Measurements from ENCODE around the gene CLVS2. TPM values are rescaled to one million over a fixed set of nuclear protein-coding genes. Genes with fewer than 3 reads are reported as not detected.
A peak's percentile ranks its signal among the peaks of the same experiment; 100 is the strongest.

The CLVS2 gene
- total and polyA plus RNA-seq, 2 experiments from 2014 or later: 0.08 to 0.66 TPM

DNA sequence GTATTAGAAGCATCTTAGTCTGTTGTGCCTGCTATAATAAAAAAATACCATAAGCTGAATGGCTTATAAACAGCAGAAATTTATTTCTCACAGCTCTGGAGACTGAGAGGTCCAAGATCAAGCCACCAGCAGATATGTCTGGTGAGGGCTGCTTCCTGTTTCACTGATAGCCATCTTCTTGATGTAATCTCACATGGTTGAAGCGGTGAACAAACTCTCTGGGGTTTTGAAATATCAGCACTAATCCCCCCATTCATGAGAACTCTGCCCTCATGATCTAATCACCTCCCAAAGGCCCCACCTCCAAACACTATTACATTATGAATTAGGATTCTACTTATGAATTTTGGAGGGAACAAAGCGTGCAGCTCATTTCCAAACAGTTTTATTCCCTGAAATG lies 11.6 kb upstream of the CLVS2 start (continued):
- TF ChIP-seq, protein P1, sequence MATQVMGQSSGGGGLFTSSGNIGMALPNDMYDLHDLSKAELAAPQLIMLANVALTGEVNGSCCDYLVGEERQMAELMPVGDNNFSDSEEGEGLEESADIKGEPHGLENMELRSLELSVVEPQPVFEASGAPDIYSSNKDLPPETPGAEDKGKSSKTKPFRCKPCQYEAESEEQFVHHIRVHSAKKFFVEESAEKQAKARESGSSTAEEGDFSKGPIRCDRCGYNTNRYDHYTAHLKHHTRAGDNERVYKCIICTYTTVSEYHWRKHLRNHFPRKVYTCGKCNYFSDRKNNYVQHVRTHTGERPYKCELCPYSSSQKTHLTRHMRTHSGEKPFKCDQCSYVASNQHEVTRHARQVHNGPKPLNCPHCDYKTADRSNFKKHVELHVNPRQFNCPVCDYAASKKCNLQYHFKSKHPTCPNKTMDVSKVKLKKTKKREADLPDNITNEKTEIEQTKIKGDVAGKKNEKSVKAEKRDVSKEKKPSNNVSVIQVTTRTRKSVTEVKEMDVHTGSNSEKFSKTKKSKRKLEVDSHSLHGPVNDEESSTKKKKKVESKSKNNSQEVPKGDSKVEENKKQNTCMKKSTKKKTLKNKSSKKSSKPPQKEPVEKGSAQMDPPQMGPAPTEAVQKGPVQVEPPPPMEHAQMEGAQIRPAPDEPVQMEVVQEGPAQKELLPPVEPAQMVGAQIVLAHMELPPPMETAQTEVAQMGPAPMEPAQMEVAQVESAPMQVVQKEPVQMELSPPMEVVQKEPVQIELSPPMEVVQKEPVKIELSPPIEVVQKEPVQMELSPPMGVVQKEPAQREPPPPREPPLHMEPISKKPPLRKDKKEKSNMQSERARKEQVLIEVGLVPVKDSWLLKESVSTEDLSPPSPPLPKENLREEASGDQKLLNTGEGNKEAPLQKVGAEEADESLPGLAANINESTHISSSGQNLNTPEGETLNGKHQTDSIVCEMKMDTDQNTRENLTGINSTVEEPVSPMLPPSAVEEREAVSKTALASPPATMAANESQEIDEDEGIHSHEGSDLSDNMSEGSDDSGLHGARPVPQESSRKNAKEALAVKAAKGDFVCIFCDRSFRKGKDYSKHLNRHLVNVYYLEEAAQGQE (IDR thresholded peaks at IDR 0.05; ENCODE audit: unreplicated experiment): no peak
- no peak for TF ChIP-seq EZH2phosphoT487 (IDR thresholded peaks at IDR 0.05; ENCODE audit: unreplicated experiment)
- no peak for TF ChIP-seq POLR2AphosphoS5 (IDR thresholded peaks at IDR 0.05; ENCODE audit: low read depth)
- TF ChIP-seq ZNF331 (CRISPR knock-in tag; IDR thresholded peaks at IDR 0.05; ENCODE audit: low read depth): no peak
- TF ChIP-seq JUNB (IDR thresholded peaks at IDR 0.05; ENCODE audit: unreplicated experiment): no peak
- no peak for TF ChIP-seq STAT1 (IDR thresholded peaks at IDR 0.05; ENCODE audit: unreplicated experiment)
- no peak for TF ChIP-seq EZH2 (IDR thresholded peaks at IDR 0.05; ENCODE audit: low read depth, unreplicated experiment)
- TF ChIP-seq NANOG (IDR thresholded peaks at IDR 0.05; ENCODE audit: borderline replicate concordance): no peak

DNA sequence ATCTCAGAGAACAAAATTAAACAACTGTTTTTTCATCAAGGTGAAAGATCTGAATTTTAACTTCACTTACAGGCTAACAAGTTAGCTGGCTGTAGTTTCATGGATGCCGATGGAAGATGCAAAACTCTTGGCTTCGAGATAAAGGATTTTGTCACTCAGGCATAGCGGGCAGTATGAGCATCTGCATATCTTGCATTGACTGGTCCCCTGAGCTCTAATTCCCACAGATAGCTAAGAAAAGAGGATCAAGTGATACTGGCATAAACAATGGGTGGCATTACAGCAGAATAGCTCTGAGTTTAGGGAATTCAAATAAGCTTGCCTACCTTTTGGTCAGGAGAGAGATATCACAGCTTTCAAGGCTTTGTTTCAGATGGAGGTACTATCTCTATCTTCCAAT lies 1.8 kb upstream of the CLVS2 start:
- H3K9me3 Mint-ChIP-seq: no peaks in the 10 kb centered on the region
- H3F3A ChIP-seq (replicated peaks; ENCODE audit: low read depth): no peaks in the 10 kb centered on the region
- H3K36me3 Mint-ChIP-seq (ENCODE audit: low read depth): no peaks in the 10 kb centered on the region
- ATAC-seq: no peak
- TF ChIP-seq POLR2AphosphoS5 (IDR thresholded peaks at IDR 0.05; ENCODE audit: low read depth) (no peak), STAT1 (IDR thresholded peaks at IDR 0.05; ENCODE audit: unreplicated experiment) (no peak), NANOG (IDR thresholded peaks at IDR 0.05; ENCODE audit: borderline replicate concordance) (no peak), ZNF114 (CRISPR knock-in tag; IDR thresholded peaks at IDR 0.05) (no peak)
- no peak overlapping the region for H3K4me3 ChIP-seq
- peaks cover 33% of the 10 kb centered on the region for H3K27me3 Mint-ChIP-seq (ENCODE audit: insufficient read depth, low read depth, poor library complexity)
- H3K9me2 ChIP-seq (ENCODE audit: insufficient read depth): no peaks in the 10 kb centered on the region
- H3K36me3 ChIP-seq (ENCODE audit: insufficient read depth): no peaks in the 10 kb centered on the region
- H3K27ac Mint-ChIP-seq: no peak overlapping the region
- no peak overlapping the region for H2AFZ ChIP-seq
- H3K27me3 ChIP-seq (ENCODE audit: insufficient read depth): peaks cover 72% of the 10 kb centered on the region
- no peak for DNase-seq (ENCODE audit: low spot score)
- H3K4me2 ChIP-seq: no peak overlapping the region
- H3K79me2 ChIP-seq (replicated peaks; ENCODE audit: insufficient read depth): no peaks in the 10 kb centered on the region
- H3K4me1 ChIP-seq (ENCODE audit: insufficient read depth): peaks cover 8% of the 10 kb centered on the region; the same call in 1 of the 2 replicates
- H3K4me3 Mint-ChIP-seq: no peak overlapping the region
- no peak overlapping the region for H3K27ac ChIP-seq (ENCODE audit: low read depth)
- no peaks in the 10 kb centered on the region for H4K20me1 ChIP-seq (replicated peaks; ENCODE audit: insufficient read depth)
- peaks cover 11% of the 10 kb centered on the region for H3K4me1 Mint-ChIP-seq

DNA sequence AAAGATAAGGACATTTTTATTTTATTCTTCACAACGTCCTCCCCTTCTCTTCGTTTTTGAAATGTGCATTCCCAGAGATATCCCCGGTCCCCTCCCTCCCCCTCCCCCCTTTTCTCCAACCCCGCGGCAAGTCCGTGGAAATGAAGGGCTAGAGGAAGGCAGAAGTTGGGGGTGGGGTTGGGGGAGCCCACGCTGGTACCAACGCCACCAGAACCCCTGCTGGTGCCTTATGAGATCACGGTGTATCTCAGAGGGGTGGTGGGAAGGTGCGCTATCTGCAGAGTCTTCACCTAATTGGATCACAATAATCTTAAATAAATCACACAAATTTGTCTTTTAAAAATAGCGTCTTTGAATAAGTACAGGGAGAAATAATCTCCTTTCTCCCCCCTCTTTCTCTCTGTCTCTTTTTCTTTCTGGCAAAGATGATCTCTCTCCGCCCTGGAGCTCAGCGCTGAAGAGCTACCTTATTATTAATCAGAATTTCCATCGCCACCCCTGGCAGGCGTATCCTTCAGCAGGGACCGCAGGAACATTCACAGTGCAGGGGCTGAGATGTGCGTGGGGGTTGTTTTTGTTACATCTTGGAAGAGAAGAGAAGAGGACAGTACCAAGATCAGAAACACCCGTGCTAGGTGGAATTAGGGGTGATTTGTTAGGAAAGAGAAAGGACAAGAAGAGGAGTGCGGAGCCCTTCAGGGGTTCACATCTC lies 915 bp downstream of the CLVS2 start:
- H3K4me1 Mint-ChIP-seq: peaks cover 11% of the 10 kb centered on the region
- peak overlapping the region; percentile 82 for H3K4me3 Mint-ChIP-seq
- peak overlapping the region; percentile 61 for H3K4me3 ChIP-seq

More for the DNA sequence above, 915 bp downstream of the CLVS2 start:
- H4K20me1 ChIP-seq (replicated peaks; ENCODE audit: insufficient read depth): no peaks in the 10 kb centered on the region
- H3K9me2 ChIP-seq (ENCODE audit: insufficient read depth): no peaks in the 10 kb centered on the region
- H3K27me3 ChIP-seq (ENCODE audit: insufficient read depth): peaks cover 75% of the 10 kb centered on the region
- no peaks in the 10 kb centered on the region for H3K79me2 ChIP-seq (replicated peaks; ENCODE audit: insufficient read depth)
- peak overlapping the region; percentile 76 for H3K4me2 ChIP-seq
- peak; percentile 5; the same call in 2 of the 3 replicates for ATAC-seq
- H3K4me1 ChIP-seq (ENCODE audit: insufficient read depth): peaks cover 8% of the 10 kb centered on the region; the same call in 1 of the 2 replicates
- Mint-ChIP-seq H3K9me3 (no peaks in the 10 kb centered on the region), H3K36me3 (ENCODE audit: low read depth) (no peaks in the 10 kb centered on the region), H3K27me3 (ENCODE audit: insufficient read depth, low read depth, poor library complexity) (peaks cover 28% of the 10 kb centered on the region), H3K27ac (no peak overlapping the region)
- DNase-seq (ENCODE audit: low spot score): no peak
- no peak overlapping the region for H3K27ac ChIP-seq (ENCODE audit: low read depth)
- TF ChIP-seq NANOG (IDR thresholded peaks at IDR 0.05; ENCODE audit: borderline replicate concordance) (no peak), EZH2 (IDR thresholded peaks at IDR 0.05; ENCODE audit: low read depth, unreplicated experiment) (peak; percentile 26)
- peak overlapping the region; percentile 85 for H2AFZ ChIP-seq
- no peaks in the 10 kb centered on the region for H3K36me3 ChIP-seq (ENCODE audit: insufficient read depth)
- H3F3A ChIP-seq (replicated peaks; ENCODE audit: low read depth): no peaks in the 10 kb centered on the region

Measured in GM23338 (cell line).